H1 (cell line): ENCODE measurements around the gene LUC7L3. TPM values are rescaled to one million over a fixed set of nuclear protein-coding genes. Genes with fewer than 3 reads are reported as not detected.

ENCODE experiments used
- CTCF ChIA-PET: fragments of 300-600 bp; sonication (Branson Sonifier 250); formaldehyde crosslinking; loops from one replicate; lab custom pipeline; 2021; ENCODE audit not compliant: partially characterized antibody; lab: Charles Lee
- POLR2A ChIA-PET: fragments of 300-600 bp; sonication (Branson Sonifier 250); formaldehyde crosslinking; loops from one replicate; lab custom pipeline; 2021; ENCODE audit warnings: inconsistent platforms; ENCODE audit not compliant: partially characterized antibody; lab: Charles Lee
- DNase-seq, 2 experiments: peaks; one replicate each; pipeline versions ENCODE4 v3.0.0 to v3.0.0-alpha.2; 2010 to 2022; ENCODE audit warnings: low spot score in 2 of 2, low read depth in 1 of 2, mixed read lengths in 1 of 2
- FAIRE-seq: peaks from 2 replicates; lab custom pipeline; 2011; peaks lifted over from hg19 to GRCh38; lab: Jason Lieb, UNC
- H2AFZ ChIP-seq: 2 replicates; pipeline ENCODE4 v1.8.1; 2012; ENCODE audit warnings: low read length, inconsistent platforms
- H2AK5ac ChIP-seq: 2 replicates; pipeline ENCODE4 v1.6.1; 2013; ENCODE audit warnings: low read depth, low read length
- H2BK120ac ChIP-seq: replicated peaks from 2 replicates; pipeline ENCODE3; 2013; ENCODE audit warnings: low read depth, low read length, inconsistent platforms
- H2BK12ac ChIP-seq: 2 replicates; pipeline ENCODE4 v1.6.1; 2013; ENCODE audit warnings: low read depth, low read length
- H2BK15ac ChIP-seq: 2 replicates; pipeline ENCODE4 v1.6.1; 2013; ENCODE audit warnings: low read length
- H2BK20ac ChIP-seq: 2 replicates; pipeline ENCODE4 v1.6.1; 2013; ENCODE audit warnings: low read length
- H2BK5ac ChIP-seq: 2 replicates; pipeline ENCODE4 v1.6.1; 2013; ENCODE audit warnings: low read depth, low read length
- H3K14ac ChIP-seq: 2 replicates; pipeline ENCODE4 v1.6.1; 2013; ENCODE audit warnings: inconsistent platforms; ENCODE audit not compliant: insufficient read length
- H3K18ac ChIP-seq: 2 replicates; pipeline ENCODE4 v1.6.1; 2013; ENCODE audit warnings: low read length; ENCODE audit errors: extremely low read depth
- H3K23ac ChIP-seq: 2 replicates; pipeline ENCODE4 v1.6.1; 2013; ENCODE audit warnings: inconsistent platforms; ENCODE audit not compliant: insufficient read length
- H3K23me2 ChIP-seq: 2 replicates; pipeline ENCODE4 v1.6.1; 2013; ENCODE audit warnings: low read depth, low read length
- H3K27ac ChIP-seq: 2 replicates; pipeline ENCODE4 v1.6.1; 2011; ENCODE audit warnings: low read depth, low read length, inconsistent platforms
- H3K27me3 ChIP-seq, 4 experiments: replicated peaks in 1 of 4; 1 replicate in 1 of 4; 2 replicates in 3 of 4; pipeline versions ENCODE4 v1.6.1 to v1.8.1; 2011 to 2013; ENCODE audit warnings: low read length in 3 of 4, mild to moderate bottlenecking in 3 of 4, inconsistent platforms in 2 of 4, mixed read lengths in 2 of 4, moderate library complexity in 1 of 4; ENCODE audit not compliant: control insufficient read depth in 3 of 4, insufficient read depth in 3 of 4; ENCODE audit errors: extremely low read depth in 1 of 4
- H3K36me3 ChIP-seq, 4 experiments: 2 replicates each; pipeline versions ENCODE4 v1.6.1 to v1.8.1; 2011 to 2013; ENCODE audit warnings: mild to moderate bottlenecking in 4 of 4, low read length in 3 of 4, moderate library complexity in 2 of 4, control low read depth in 1 of 4, inconsistent platforms in 1 of 4; ENCODE audit not compliant: insufficient read depth in 4 of 4, control insufficient read depth in 2 of 4
- H3K4ac ChIP-seq: replicated peaks from 2 replicates; pipeline ENCODE3; 2013; ENCODE audit warnings: low read length, low read depth, mixed read lengths, inconsistent platforms; ENCODE audit not compliant: insufficient read length
- H3K4me1 ChIP-seq, 4 experiments: replicated peaks in 1 of 4; 1 replicate in 1 of 4; 2 replicates in 3 of 4; pipeline versions ENCODE4 v1.6.1 to v1.8.1; 2011 to 2013; ENCODE audit warnings: low read length in 3 of 4, inconsistent platforms in 2 of 4, mixed read lengths in 1 of 4; ENCODE audit not compliant: insufficient read depth in 4 of 4, control insufficient read depth in 3 of 4
- H3K4me2 ChIP-seq, 2 experiments: 2 replicates each; pipeline versions ENCODE4 v1.6.1 to v1.8.1; 2011 to 2013; ENCODE audit warnings: low read depth in 2 of 2, low read length in 2 of 2, control low read depth in 1 of 2, inconsistent platforms in 1 of 2, mild to moderate bottlenecking in 1 of 2; ENCODE audit not compliant: insufficient read depth in 1 of 2
- H3K4me3 ChIP-seq, 4 experiments: fragments of 200-600, 300-600 bp in 1 of 4; sonication (generic), shearing (Covaris generic), sonication (Bioruptor Twin) in 1 of 4; 2 replicates each; pipeline versions ENCODE4 v1.5.1 to v1.8.1; 2011 to 2016; ENCODE audit warnings: low read length in 4 of 4, low read depth in 3 of 4, control low read depth in 2 of 4, inconsistent platforms in 2 of 4, mild to moderate bottlenecking in 2 of 4, mixed read lengths in 1 of 4, moderate library complexity in 1 of 4; ENCODE audit not compliant: insufficient read depth in 2 of 4; ENCODE audit errors: extremely low read depth in 1 of 4
- H3K56ac ChIP-seq: replicated peaks from 2 replicates; pipeline ENCODE3; 2013; ENCODE audit warnings: low read depth, mild to moderate bottlenecking, mixed read lengths, low read length, inconsistent platforms; ENCODE audit not compliant: insufficient read length
- H3K79me1 ChIP-seq: 2 replicates; pipeline ENCODE4 v1.6.1; 2013; ENCODE audit warnings: low read depth, low read length, control low read depth
- H3K79me2 ChIP-seq, 2 experiments: 2 replicates each; pipeline versions ENCODE4 v1.6.1 to v1.8.1; 2012 to 2013; ENCODE audit warnings: low read length in 2 of 2, mild to moderate bottlenecking in 2 of 2, inconsistent platforms in 1 of 2; ENCODE audit not compliant: insufficient read depth in 2 of 2, control insufficient read depth in 1 of 2
- H3K9ac ChIP-seq, 4 experiments: replicated peaks in 1 of 4; 1 replicate in 1 of 4; 2 replicates in 3 of 4; pipeline versions ENCODE4 v1.6.1 to v1.8.1; 2011 to 2013; ENCODE audit warnings: low read depth in 3 of 4, low read length in 3 of 4, control low read depth in 2 of 4, mild to moderate bottlenecking in 2 of 4, moderate library complexity in 2 of 4, inconsistent platforms in 1 of 4; ENCODE audit errors: extremely low read depth in 1 of 4
- H3K9me3 ChIP-seq, 2 experiments: 2 replicates each; pipeline versions ENCODE4 v1.6.1 to v1.8.1; 2012 to 2013; ENCODE audit warnings: mild to moderate bottlenecking in 2 of 2, moderate library complexity in 2 of 2, control low read depth in 1 of 2, inconsistent platforms in 1 of 2, low read depth in 1 of 2, low read length in 1 of 2, mixed read lengths in 1 of 2; ENCODE audit not compliant: insufficient read depth in 2 of 2
- H4K20me1 ChIP-seq, 2 experiments: replicated peaks in 1 of 2; 2 replicates each; pipeline versions ENCODE3 to v1.8.1; 2011 to 2013; ENCODE audit warnings: inconsistent platforms in 2 of 2, low read length in 2 of 2, mild to moderate bottlenecking in 1 of 2; ENCODE audit not compliant: insufficient read depth in 2 of 2, control insufficient read depth in 1 of 2
- H4K5ac ChIP-seq: 2 replicates; pipeline ENCODE4 v1.6.1; 2013; ENCODE audit warnings: low read length, low read depth, mixed read lengths, inconsistent platforms; ENCODE audit not compliant: insufficient read length
- H4K8ac ChIP-seq: 2 replicates; pipeline ENCODE4 v1.8.0; 2013; ENCODE audit warnings: mild to moderate bottlenecking, moderate library complexity, low read length, inconsistent platforms; ENCODE audit not compliant: insufficient read depth; ENCODE audit errors: extremely low read depth
- H4K91ac ChIP-seq: replicated peaks from 2 replicates; pipeline ENCODE3; 2013; ENCODE audit warnings: low read length, mixed read lengths, inconsistent platforms; ENCODE audit not compliant: insufficient read length
- BCL11A ChIP-seq, 2 experiments: IDR thresholded peaks; one replicate each; pipeline ENCODE4 v1.6.1; 2011; ENCODE audit warnings: low read depth in 2 of 2, low read length in 2 of 2, mild to moderate bottlenecking in 2 of 2
- EZH2 ChIP-seq: fragments of 200-600 bp; sonication (generic); IDR thresholded peaks from 2 replicates; pipeline ENCODE4 v1.7.1; 2012; ENCODE audit warnings: low read depth, mild to moderate bottlenecking, moderate library complexity, low read length, inconsistent platforms; ENCODE audit not compliant: severe bottlenecking
- KDM1A ChIP-seq: fragments of 200-600, 300-600 bp; sonication (generic); IDR thresholded peaks from 2 replicates; pipeline ENCODE4 v1.7.1; 2016; ENCODE audit warnings: mild to moderate bottlenecking, low read length, borderline replicate concordance
- SUZ12 ChIP-seq: fragments of 200-600 bp; sonication (generic); IDR thresholded peaks from 2 replicates; pipeline ENCODE4 v1.6.1; 2012; ENCODE audit warnings: mild to moderate bottlenecking, inconsistent platforms, low read length, moderate library complexity, mixed read lengths
- WGBS, 2 experiments: shearing (Covaris generic) in 1 of 2; methylation state at CpG; one replicate each; pipeline versions ENCODE4 v1.1.6 to v1.1.7; 2013 to 2015; ENCODE audit warnings: low lambda C conversion rate in 2 of 2, mixed read lengths in 2 of 2, inconsistent platforms in 1 of 2, low coverage in 1 of 2, missing lambda C conversion rate in 1 of 2; ENCODE audit not compliant: insufficient replicate concordance in 2 of 2, insufficient coverage in 1 of 2, insufficient read length in 1 of 2; ENCODE audit errors: extremely low coverage in 1 of 2, missing lambda C conversion rate in 1 of 2; 5-methylcytosine and 5-hydroxymethylcytosine counted together
- polyA plus RNA-seq, 7 experiments: library from polyadenylated mRNA; depleted of rRNA in 3 of 7; stranded (reverse) in 5 of 7; unstranded in 2 of 7; fragments of >200 nt in 5 of 7; fragments of 200-250 nt in 2 of 7; gene quantifications; 1 replicate in 5 of 7; 2 replicates in 1 of 7; 4 replicates in 1 of 7; pipeline versions ENCODE4 v1.2.1 to v1.2.3, GENCODE V29; 2011 to 2013; ENCODE audit warnings: missing spikeins in 2 of 7, mixed read lengths in 2 of 7
- total RNA-seq: library from RNA; stranded (reverse); fragmentation: NEBNext Ultra II Directional; extraction: Animal tissue kit (Norgen Biotek cat#: 25700); gene quantifications from 2 replicates; pipeline ENCODE4 v1.2.1, GENCODE V29; 2021

LUC7L3 gene
- total and polyA plus RNA-seq, 2 of the 8 experiments (the other 6 are each of a cell fraction or from before 2014, with no cell fraction given) = 102 to 126 TPM

DNA sequence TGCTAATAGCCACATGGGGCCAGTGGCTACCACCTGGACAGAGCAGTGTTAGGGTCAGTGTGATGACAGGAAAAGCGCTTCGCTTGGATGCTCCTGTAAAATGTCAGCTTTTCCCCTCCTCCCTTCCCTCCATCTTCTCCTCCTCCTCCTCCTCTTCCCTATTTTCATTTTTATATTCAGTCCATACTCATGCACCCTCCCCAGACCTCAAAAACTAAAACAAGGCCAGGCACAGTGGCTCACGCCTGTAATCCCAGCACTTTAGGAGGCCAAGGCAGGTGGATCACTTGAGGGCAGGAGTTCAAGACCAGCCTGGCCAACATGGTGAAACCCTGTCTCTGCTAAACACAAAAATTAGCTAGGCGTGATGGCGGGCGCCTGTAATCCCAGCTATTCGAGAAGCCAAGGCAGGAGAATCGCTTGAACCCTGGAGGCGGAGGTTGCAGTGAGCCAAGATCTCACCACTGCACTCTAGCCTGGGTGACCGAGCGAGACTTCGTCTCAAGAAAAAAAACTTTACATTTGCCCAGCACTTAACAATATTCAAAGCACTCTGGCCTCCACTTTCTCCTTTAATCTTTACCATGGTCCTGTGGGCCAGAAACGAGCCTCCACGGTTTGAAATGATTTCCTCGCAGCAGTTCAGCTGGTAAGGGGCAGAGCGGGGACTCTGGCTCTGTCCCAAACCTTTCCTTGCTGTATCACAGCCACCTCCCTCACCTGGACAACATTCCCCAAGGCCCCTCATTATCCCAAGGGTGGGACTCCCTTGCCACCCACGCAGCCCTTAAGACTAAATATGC lies 33.5 kb upstream of the LUC7L3 start:
- no peak overlapping the region for H4K5ac ChIP-seq
- H3K79me2 ChIP-seq = no peaks in the 10 kb centered on the region
- no peak overlapping the region for H3K9ac ChIP-seq
- no peak overlapping the region for H2BK12ac ChIP-seq
- H3K23me2 ChIP-seq = no peaks in the 10 kb centered on the region
- H3K27me3 ChIP-seq = no peaks in the 10 kb centered on the region
- H2AK5ac ChIP-seq = no peak overlapping the region
- no peak overlapping the region for H2BK120ac ChIP-seq
- FAIRE-seq (no peak), DNase-seq (no peak)
- H3K23ac ChIP-seq = no peak overlapping the region
- no peak overlapping the region for H3K56ac ChIP-seq
- no peak overlapping the region for H4K8ac ChIP-seq
- H3K4me3 ChIP-seq = no peak overlapping the region
- no peak overlapping the region for H3K14ac ChIP-seq
- no peak overlapping the region for H3K4me2 ChIP-seq
- no peak overlapping the region for H3K27ac ChIP-seq
- ChIA-PET POLR2A (interaction anchor here (0.8 to 1.6 kb wide), 5 partner anchors 10 to 135 kb away, joined by 3 to 4 read pairs (median 3); no protein-coding TSS in a partner anchor), CTCF (interaction anchor here (1.2 to 20.2 kb wide), 8 partner anchors 9 to 136 kb away, joined by 3 to 391 read pairs (median 9); no protein-coding TSS in a partner anchor)
- H2BK5ac ChIP-seq = no peak overlapping the region
- no peak overlapping the region for H4K91ac ChIP-seq
- no peak overlapping the region for H3K18ac ChIP-seq
- 0 out of 2 replicates have a peak overlapping the region, but pooled peaks have one; percentile 83 for H2AFZ ChIP-seq
- no peaks in the 10 kb centered on the region for H3K79me1 ChIP-seq
- no peaks in the 10 kb centered on the region for H4K20me1 ChIP-seq
- no peak overlapping the region for H2BK20ac ChIP-seq
- 91% methylated on average over 17 of the region's 17 CpGs; no CpG with 5 or more reads in 1 of the 2 experiments for WGBS, 2 experiments
- no peak overlapping the region for H3K4ac ChIP-seq
- H2BK15ac ChIP-seq = peak overlapping the region; percentile 54; the same call in 1 of the 2 replicates
- H3K36me3 ChIP-seq = no peaks in the 10 kb centered on the region
- peaks cover 1 to 28% (median 9%) of the 10 kb centered on the region in 4 experiments; a peak in 6 of 7 replicates for H3K4me1 ChIP-seq
- H3K9me3 ChIP-seq = no peaks in the 10 kb centered on the region
- TF ChIP-seq EZH2 (no peak), SUZ12 (no peak), BCL11A (IDR thresholded peaks at IDR 0.05; ENCODE audit: low read depth in 2 of 2, low read length in 2 of 2) (no peak), KDM1A (no peak)
